ENCODE measurements around the gene TAF13. TPM values are rescaled to one million over a fixed set of nuclear protein-coding genes. Genes with fewer than 3 reads are reported as not detected.

Gene TAF13
- total and polyA plus RNA-seq, 9 of the 15 experiments (the other 6 are each of a cell fraction or from before 2014, with no cell fraction given), result 14.9 to 77.2 (median 38.7) TPM

DNA sequence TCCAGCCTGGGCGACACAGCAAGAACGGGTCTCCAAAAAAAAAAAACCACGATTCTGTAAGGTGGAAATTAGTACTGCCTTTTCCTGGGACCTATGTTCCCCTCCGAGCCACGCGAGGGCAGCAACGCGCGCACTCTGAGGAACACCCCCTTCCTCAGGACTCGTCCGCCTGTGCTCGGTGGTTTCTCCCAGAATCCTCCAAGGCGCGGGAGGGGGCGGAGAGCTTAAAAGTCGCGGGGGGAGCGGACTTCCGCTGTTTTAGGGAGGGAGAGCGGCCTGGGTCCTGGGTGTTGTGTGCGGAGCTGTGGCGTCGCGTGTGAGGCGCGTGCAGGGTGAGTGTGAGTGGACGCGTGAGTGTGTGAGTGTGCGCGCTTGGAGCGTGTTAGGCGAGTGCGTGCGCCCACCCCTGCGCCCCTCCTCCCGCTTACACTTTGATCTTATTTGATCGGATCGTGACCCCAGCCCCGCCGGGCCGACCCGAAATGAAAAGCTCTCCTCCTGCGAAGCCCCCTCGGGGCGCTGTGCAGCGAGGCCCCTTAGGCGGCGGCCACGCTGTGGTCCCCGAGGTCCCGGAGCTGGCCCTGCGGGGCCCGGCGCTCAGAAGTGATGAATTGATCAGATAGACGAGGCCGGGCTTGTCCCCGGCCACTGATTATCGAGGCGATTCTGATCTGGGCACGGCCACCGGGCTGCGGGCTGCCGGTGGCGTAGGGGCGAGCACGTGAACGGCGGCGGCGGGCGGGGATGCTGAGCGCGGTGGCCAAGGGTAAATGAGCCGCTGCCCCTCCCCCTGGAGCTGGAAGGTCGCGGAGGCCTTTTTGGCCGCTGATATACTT lies 24.4 kb upstream of the TAF13 start (continued):
- TF ChIP-seq MYNN (IDR thresholded peaks at IDR 0.05), result peak; percentile 95
- no peak for TF ChIP-seq MYNN (CRISPR knock-in tag; IDR thresholded peaks at IDR 0.05)
- peak; percentile 82 for TF ChIP-seq PHF21A (IDR thresholded peaks at IDR 0.05; ENCODE audit: borderline replicate concordance, low read depth)
- TF ChIP-seq MCM2 (IDR thresholded peaks at IDR 0.05; ENCODE audit: low read depth), result no peak
- TF ChIP-seq, protein P1, sequence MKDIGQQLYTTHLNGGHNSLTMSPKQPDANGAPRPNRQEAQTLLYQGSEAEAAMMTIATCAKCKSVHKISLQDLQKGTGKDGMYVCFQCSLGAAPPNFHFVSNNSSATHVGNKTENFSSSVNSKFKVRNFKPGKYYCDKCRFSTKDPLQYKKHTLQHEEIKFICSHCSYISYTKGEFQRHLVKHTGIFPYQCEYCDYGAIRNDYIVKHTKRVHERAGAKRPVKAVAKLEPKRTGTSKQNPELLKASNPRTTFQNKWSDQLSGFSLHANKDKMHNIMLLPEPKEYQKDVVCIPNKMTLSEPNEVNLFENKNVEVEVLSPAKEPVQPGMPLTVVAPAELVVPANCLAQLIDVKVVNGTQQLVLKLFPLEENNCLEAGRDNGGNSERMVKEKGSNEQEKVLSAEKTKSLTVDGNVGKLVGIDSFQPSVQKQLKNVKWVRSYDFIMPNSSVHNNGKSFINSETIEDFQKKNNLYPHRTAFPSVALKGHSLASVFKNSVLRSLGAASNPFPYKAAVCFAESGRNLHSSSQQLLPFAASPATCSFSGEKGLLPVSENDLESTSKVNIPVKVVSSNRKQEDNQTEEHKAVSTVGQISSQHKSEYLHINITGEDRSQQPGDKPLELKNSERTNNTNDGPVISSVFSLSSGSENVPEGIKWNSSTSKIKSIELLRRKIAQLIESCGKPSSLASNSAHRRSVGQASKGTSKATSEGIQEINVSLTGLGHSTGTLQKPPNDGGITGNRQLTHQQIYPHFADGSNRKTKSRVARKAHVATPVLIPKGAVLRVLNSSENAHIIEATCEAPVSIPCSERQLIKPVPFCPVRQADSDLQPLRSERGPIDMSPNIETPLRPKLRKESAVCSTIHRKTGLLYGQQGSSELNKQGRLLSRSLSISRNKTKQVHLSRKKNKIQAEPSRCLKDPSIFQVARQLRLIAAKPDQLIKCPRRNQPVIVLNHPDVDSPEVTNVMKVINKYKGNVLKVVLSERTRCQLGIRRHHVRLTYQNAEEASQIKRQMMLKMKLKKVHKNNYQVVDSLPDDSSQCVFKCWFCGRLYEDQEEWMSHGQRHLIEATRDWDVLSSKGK (CRISPR knock-in tag; IDR thresholded peaks at IDR 0.05), result no peak
- no peak for TF ChIP-seq PURB (CRISPR knock-in tag; IDR thresholded peaks at IDR 0.05; ENCODE audit: low read depth)
- TF ChIP-seq RAD51 (IDR thresholded peaks at IDR 0.05; ENCODE audit: borderline replicate concordance, low read depth), result peak; percentile 43; the same call in 1 of the 2 replicates
- peak; percentile 93 for TF ChIP-seq ZBTB17 (CRISPR knock-in tag; IDR thresholded peaks at IDR 0.05)
- TF ChIP-seq RBM25 (IDR thresholded peaks at IDR 0.05; ENCODE audit: low read depth, low read length, severe bottlenecking), result no peak
- peak; percentile 99 for TF ChIP-seq MAZ (CRISPR knock-in tag; conservative IDR thresholded peaks at IDR 0.05 in 1 of 2, IDR thresholded peaks at IDR 0.05 in 1 of 2)
- TF ChIP-seq KHSRP (IDR thresholded peaks at IDR 0.05), result no peak
- TF ChIP-seq, protein P2, sequence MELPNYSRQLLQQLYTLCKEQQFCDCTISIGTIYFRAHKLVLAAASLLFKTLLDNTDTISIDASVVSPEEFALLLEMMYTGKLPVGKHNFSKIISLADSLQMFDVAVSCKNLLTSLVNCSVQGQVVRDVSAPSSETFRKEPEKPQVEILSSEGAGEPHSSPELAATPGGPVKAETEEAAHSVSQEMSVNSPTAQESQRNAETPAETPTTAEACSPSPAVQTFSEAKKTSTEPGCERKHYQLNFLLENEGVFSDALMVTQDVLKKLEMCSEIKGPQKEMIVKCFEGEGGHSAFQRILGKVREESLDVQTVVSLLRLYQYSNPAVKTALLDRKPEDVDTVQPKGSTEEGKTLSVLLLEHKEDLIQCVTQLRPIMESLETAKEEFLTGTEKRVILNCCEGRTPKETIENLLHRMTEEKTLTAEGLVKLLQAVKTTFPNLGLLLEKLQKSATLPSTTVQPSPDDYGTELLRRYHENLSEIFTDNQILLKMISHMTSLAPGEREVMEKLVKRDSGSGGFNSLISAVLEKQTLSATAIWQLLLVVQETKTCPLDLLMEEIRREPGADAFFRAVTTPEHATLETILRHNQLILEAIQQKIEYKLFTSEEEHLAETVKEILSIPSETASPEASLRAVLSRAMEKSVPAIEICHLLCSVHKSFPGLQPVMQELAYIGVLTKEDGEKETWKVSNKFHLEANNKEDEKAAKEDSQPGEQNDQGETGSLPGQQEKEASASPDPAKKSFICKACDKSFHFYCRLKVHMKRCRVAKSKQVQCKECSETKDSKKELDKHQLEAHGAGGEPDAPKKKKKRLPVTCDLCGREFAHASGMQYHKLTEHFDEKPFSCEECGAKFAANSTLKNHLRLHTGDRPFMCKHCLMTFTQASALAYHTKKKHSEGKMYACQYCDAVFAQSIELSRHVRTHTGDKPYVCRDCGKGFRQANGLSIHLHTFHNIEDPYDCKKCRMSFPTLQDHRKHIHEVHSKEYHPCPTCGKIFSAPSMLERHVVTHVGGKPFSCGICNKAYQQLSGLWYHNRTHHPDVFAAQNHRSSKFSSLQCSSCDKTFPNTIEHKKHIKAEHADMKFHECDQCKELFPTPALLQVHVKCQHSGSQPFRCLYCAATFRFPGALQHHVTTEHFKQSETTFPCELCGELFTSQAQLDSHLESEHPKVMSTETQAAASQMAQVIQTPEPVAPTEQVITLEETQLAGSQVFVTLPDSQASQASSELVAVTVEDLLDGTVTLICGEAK (IDR thresholded peaks at IDR 0.05), result peak; percentile 85
- TF ChIP-seq, protein P2 (CRISPR knock-in tag; IDR thresholded peaks at IDR 0.05), result no peak
- no peak for TF ChIP-seq NR0B1 (IDR thresholded peaks at IDR 0.05; ENCODE audit: partially characterized antibody)
